Aorta (tissue), 5 donors: ENCODE measurements around the gene THADA. TPM values are rescaled to one million over a fixed set of nuclear protein-coding genes. Genes with fewer than 3 reads are reported as not detected.
"Not testable (repeated sequence)": the region's sequence is repeated elsewhere in the genome, so short reads cannot be mapped to it uniquely, and the experiment has no call there.

ENCODE experiments used
- ATAC-seq: fragments of 200-7000 bp; cut with Tn5 transposase; one replicate; pipeline ENCODE4 v1.9.1; 2022; ENCODE audit warnings: moderate library complexity; ENCODE audit not compliant: low FRiP score
- DNase-seq, 2 donors: peaks; one replicate each; pipeline ENCODE4 v3.0.0-alpha.2; 2020
- H3K27ac ChIP-seq, 2 donors: one replicate each; pipeline ENCODE4 v1.5.1; 2013; ENCODE audit warnings: low read length in 2 of 2, mild to moderate bottlenecking in 2 of 2, moderate library complexity in 2 of 2, control low read depth in 1 of 2, inconsistent platforms in 1 of 2, low read depth in 1 of 2
- H3K27me3 ChIP-seq, 2 donors: one replicate each; pipeline ENCODE4 v1.6.1; 2013; ENCODE audit warnings: control low read depth in 1 of 2, low read length in 1 of 2, mild to moderate bottlenecking in 1 of 2, moderate library complexity in 1 of 2; ENCODE audit not compliant: insufficient read depth in 2 of 2, control insufficient read depth in 1 of 2
- H3K36me3 ChIP-seq, 2 donors: one replicate each; pipeline ENCODE4 v1.6.1; 2013; ENCODE audit warnings: control low read depth in 1 of 2, low read length in 1 of 2, mild to moderate bottlenecking in 1 of 2; ENCODE audit not compliant: insufficient read depth in 2 of 2, control insufficient read depth in 1 of 2
- H3K4me1 ChIP-seq, 2 donors: one replicate each; pipeline ENCODE4 v1.6.1; 2013; ENCODE audit warnings: low read length in 2 of 2, control low read depth in 1 of 2, mild to moderate bottlenecking in 1 of 2, moderate library complexity in 1 of 2; ENCODE audit not compliant: insufficient read depth in 2 of 2, control insufficient read depth in 1 of 2
- H3K4me3 ChIP-seq, 2 donors: one replicate each; pipeline ENCODE4 v1.5.1; 2013; ENCODE audit warnings: low read length in 2 of 2, control low read depth in 1 of 2, mild to moderate bottlenecking in 1 of 2
- H3K9me3 ChIP-seq: one replicate; pipeline ENCODE4 v1.6.1; 2013; ENCODE audit warnings: mild to moderate bottlenecking, low read length; ENCODE audit not compliant: control insufficient read depth
- WGBS, 2 donors: extraction: QIAGEN DNeasy Blood & Tissue Kit; methylation state at CpG; one replicate each; pipeline ENCODE4 v1.1.7; 2013; 5-methylcytosine and 5-hydroxymethylcytosine counted together
- intact Hi-C, 2 donors: fragments of 100-400 bp; cut with DNase I; formaldehyde crosslinking; loops; one replicate each; pipeline versions ENCODE4 v1.14.2 to v1.15.0; 2022
- polyA plus RNA-seq, 2 donors: library from polyadenylated mRNA; stranded (reverse); fragments of 200-250 nt; gene quantifications; one replicate each; pipeline ENCODE4 v1.2.3, GENCODE V29; 2013
- total RNA-seq, 2 donors: library from RNA; stranded (reverse); fragmentation: NEBNext Ultra II Directional; extraction: Animal tissue kit (Norgen Biotek cat#: 25700); gene quantifications; one replicate each; pipeline ENCODE4 v1.2.1, GENCODE V29; 2021
- donor health status: healthy with polysubstance abuse.
- donor health status: Bipolar disorder and iron deficiency.
- donor health status: DM: no; HTN: no; CAD: no.
- donor health status: DM: no; HTN: no; CAD: no.
- donor health status: DM: yes; HTN: yes; CAD: no.

The THADA gene
- total and polyA plus RNA-seq, 4 donors, result 12.4 to 38.5 (median 25.0) TPM

DNA sequence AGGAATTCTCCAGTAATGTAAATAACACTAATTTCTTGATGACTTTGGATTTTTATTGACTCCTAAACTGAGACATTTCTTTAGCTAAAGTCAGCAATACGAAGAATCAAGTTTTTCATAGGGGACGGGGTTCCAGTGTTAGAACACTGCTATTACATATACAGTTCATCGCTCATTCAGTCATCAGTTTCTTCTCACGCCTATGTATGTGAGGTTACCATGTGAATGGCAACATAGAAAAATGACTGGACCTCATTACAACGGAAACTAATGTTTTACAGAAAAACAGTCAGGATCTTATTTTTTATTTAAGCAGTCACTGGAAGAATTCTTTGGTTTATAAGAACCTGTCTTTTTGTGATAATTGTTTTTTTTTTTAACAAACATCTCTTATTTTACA, 56.4 kb downstream of the THADA start:
- Histone ChIP-seq H3K9me3 (no peaks in the 10 kb centered on the region), H3K4me1 (peaks cover 2 to 17% of the 10 kb centered on the region in 2 donors), H3K27me3 (no peaks in the 10 kb centered on the region), H3K36me3 (no peaks in the 10 kb centered on the region), H3K27ac (peak overlapping the region in 1 of 2 donors; percentile 54), H3K4me3 (no peak overlapping the region)
- DNase-seq (no peak), ATAC-seq (no peak)
- intact Hi-C loops, result loop anchor here in 1 of 2 donors (5.0 kb wide), 1 partner anchor 52 kb away; no protein-coding TSS in a partner anchor
- 86 to 89% methylated on average over 5 of the region's 5 CpGs for WGBS, 2 donors

DNA sequence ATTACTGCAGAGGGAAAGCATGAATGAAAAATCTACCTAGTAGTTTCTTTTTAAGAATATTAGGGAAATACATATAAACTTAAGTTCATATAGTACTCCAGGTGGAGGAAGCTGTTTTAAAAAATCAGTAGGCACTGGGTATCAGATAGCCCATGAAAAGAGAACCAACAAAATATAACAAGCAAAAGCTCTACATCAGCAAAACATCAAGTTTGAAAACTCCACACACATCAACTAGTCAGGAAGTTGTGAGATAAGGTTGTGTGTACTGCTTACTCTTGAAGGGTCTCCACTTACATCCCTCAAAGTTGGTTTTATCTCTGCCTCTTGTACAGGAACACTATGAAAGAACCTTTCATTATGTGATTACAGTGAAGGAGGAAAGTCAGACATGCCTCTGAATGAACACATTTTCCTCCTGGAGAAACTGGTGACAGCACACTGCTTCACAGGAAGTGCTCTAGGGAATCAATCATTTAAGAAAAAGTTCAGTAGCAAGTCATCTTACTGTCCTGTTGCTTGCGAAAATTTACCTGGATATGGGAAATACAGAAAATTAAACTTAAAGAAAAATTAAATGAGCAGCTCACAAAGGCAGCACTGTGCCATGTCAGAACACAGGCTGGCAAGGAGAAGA, 57.7 kb downstream of the THADA start:
- intact Hi-C loops, result loop anchor here in 1 of 2 donors (5.0 kb wide), 1 partner anchor 51 kb away; no protein-coding TSS in a partner anchor
- H3K36me3 ChIP-seq, result no peaks in the 10 kb centered on the region
- peak overlapping the region; percentile 71 to 87 for H3K27ac ChIP-seq
- no peak for DNase-seq
- H3K27me3 ChIP-seq, result no peaks in the 10 kb centered on the region
- H3K4me3 ChIP-seq, result no peak overlapping the region
- no peaks in the 10 kb centered on the region for H3K9me3 ChIP-seq
- WGBS, 2 donors, result 71 to 86% methylated on average over 1 of the region's 1 CpG
- peaks cover 2 to 17% of the 10 kb centered on the region in 2 donors for H3K4me1 ChIP-seq
- ATAC-seq, result no peak

DNA sequence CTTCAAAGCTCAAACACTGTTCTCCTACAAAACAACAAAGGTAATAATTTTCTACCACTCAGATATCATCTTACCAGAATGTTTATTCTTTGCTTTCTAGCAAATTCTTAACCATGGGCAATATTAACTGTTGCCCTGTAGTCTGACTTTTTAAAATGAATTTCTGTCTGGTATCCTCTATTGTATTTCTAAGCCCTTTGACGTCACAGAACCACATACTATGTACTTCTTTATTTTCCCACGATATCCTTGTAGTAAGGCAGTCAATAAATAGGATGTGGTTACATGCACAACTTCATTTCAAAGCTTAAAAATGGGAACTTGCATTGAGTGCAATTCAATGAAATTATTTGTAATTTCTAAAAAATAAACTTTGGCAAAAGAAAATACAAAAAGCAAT, 58.7 kb downstream of the THADA start:
- Histone ChIP-seq H3K27me3 (no peaks in the 10 kb centered on the region), H3K36me3 (no peaks in the 10 kb centered on the region), H3K4me3 (no peak overlapping the region), H3K9me3 (no peaks in the 10 kb centered on the region), H3K4me1 (peaks cover 2 to 17% of the 10 kb centered on the region in 2 donors), H3K27ac (no peak overlapping the region)
- 51 to 54% methylated on average over 2 of the region's 2 CpGs for WGBS, 2 donors
- ATAC-seq, result no peak
- intact Hi-C loops, result loop anchor here in 1 of 2 donors (5.0 kb wide), 1 partner anchor 50 kb away; no protein-coding TSS in a partner anchor
- no peak for DNase-seq

DNA sequence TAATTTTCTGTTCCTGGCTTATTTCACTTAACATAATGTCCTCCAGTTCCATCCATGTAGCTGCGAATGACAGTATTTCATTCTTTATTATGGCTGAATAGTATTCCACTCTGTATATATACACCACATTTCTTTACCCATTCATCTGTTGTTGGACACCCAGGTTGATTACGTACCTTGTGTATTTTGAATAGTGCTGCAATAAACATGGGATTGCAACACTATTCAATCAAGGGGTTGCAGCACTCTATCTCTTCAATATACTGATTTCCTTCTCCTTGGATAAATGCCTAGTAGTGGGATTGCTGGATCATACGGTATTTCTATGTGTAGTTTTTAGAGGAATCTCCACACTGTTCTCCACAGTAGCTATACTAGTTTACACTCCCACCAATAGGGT, 61.3 kb downstream of the THADA start:
- H3K36me3 ChIP-seq, result no peaks in the 10 kb centered on the region
- ATAC-seq (no peak), DNase-seq (no peak)
- H3K4me3 ChIP-seq, result no peak overlapping the region
- H3K27ac ChIP-seq, result no peak overlapping the region
- intact Hi-C loops, result no loop called here
- H3K9me3 ChIP-seq, result no peaks in the 10 kb centered on the region
- no peaks in the 10 kb centered on the region for H3K27me3 ChIP-seq
- peaks cover 2 to 14% of the 10 kb centered on the region in 2 donors for H3K4me1 ChIP-seq
- 92 to 95% methylated on average over 3 of the region's 3 CpGs for WGBS, 2 donors

DNA sequence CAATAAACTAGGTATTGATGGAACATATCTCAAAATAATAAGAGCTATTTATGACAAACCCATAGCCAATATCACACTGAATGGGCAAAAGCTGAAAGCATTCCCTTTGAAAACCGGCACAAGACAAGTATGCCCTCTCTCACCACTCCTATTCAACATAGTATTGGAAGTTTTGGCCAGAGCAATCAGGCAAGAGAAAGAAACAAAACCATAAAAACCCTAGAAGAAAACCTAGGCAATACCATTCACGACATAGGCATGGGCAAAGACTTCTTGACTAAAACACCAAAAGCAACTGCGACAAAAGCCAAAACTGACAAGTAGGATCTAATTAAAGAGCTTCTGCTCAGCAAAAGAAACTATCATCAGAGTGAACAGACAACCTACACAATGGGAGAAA, 63.3 kb downstream of the THADA start:
- WGBS, 2 donors, result 98 to 99% methylated on average over 3 of the region's 3 CpGs
- H3K27me3 ChIP-seq, ATAC-seq, H3K9me3 ChIP-seq, H3K4me3 ChIP-seq, H3K27ac ChIP-seq, H3K36me3 ChIP-seq, DNase-seq, intact Hi-C loops, H3K4me1 ChIP-seq: not testable (repeated sequence)

DNA sequence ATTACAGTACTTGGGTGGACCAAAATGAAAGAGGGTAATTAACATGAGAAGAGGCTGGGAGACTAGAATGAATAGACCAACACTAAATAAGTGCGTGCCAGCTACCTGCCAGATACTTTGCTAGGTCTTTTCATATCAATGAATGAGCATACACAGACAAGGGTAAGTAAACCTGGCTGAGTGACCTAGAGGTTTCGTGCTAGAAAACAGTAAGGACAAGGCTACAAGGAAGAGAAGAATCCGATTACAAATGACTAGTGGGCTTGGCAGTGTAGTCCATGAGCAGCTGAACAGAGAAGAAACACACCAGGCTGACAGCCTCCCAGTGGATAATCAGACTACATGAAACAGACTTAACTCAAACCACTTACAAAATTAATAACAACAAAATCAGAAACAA, 64.6 kb downstream of the THADA start:
- no peaks in the 10 kb centered on the region for H3K36me3 ChIP-seq
- intact Hi-C loops, result no loop called here
- H3K4me1 ChIP-seq, result peaks cover 0 to 2% of the 10 kb centered on the region in 2 donors
- H3K4me3 ChIP-seq, result no peak overlapping the region
- no peak overlapping the region for H3K27ac ChIP-seq
- DNase-seq (no peak), ATAC-seq (no peak)
- no peaks in the 10 kb centered on the region for H3K27me3 ChIP-seq
- no peaks in the 10 kb centered on the region for H3K9me3 ChIP-seq
- WGBS, 2 donors, result 95 to 96% methylated on average over 3 of the region's 3 CpGs

DNA sequence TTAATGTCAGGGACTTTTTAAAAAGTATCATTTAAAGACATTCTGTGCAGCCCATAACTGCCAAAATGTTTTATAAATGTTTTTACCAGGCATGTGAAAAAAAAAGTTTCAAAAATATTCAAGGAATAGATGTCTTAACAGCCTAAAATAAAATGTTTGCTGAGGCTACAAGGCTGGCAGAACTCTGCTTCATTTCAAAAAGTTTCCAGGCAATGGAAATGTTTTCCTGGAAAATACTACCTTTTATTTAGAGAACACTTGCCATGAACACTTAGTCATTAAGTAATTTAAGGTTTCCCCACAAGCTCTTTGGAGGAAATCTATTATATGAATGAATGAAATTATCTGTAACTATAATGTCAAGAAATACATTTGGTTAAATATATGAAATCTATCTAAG, 68.8 kb downstream of the THADA start:
- ATAC-seq, result peak; percentile 81
- intact Hi-C loops, result loop anchor here in 1 of 2 donors (10.0 kb wide), 1 partner anchor 132 kb away; no protein-coding TSS in a partner anchor
- H3K27ac ChIP-seq, result no peak overlapping the region

DNA sequence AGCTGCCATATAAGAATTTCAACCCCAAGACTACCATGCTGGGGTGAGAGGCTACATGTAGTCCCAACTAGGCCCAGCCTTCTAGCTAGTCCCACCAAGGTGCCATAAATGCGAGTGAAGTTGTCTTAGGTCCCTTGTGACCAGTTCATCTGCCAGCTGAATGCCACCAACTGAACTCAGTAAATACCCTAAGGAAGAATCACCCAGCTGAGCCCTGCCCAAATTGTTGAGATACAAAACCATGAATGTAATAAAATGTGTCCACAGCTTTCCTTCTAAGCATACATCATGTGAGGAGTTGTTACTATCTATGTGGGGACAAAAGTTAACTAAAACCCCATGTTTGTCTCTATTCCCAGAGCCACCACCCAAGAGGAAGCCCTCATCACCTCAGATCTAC, 70.3 kb downstream of the THADA start:
- ATAC-seq (no peak), DNase-seq (no peak)
- intact Hi-C loops, result loop anchor here in 1 of 2 donors (10.0 kb wide), 1 partner anchor 131 kb away; no protein-coding TSS in a partner anchor
- H3K9me3 ChIP-seq, result no peaks in the 10 kb centered on the region
- H3K36me3 ChIP-seq, result no peaks in the 10 kb centered on the region
- peak overlapping the region; percentile 68 to 99 for H3K27ac ChIP-seq
- WGBS, 2 donors, result 96 to 98% methylated on average over 1 of the region's 1 CpG
- H3K4me3 ChIP-seq, result no peak overlapping the region
- peaks cover 4 to 9% of the 10 kb centered on the region in 2 donors for H3K4me1 ChIP-seq
- no peaks in the 10 kb centered on the region for H3K27me3 ChIP-seq

More for the DNA sequence above, 68.8 kb downstream of the THADA start:
- H3K27me3 ChIP-seq, result no peaks in the 10 kb centered on the region
- H3K36me3 ChIP-seq, result no peaks in the 10 kb centered on the region
- no peak overlapping the region for H3K4me3 ChIP-seq
- DNase-seq, result no peak
- peaks cover 4% of the 10 kb centered on the region in 2 donors for H3K4me1 ChIP-seq
- H3K9me3 ChIP-seq, result no peaks in the 10 kb centered on the region
